ENCODE measurements around the gene TAOK2.

GRCh38 chr16:29926711-29927052 is 47.0 kb upstream of the TAOK2 start:
- TF ChIP-seq IRF9 (CRISPR knock-in tag; IDR thresholded peaks at IDR 0.05; ENCODE audit: borderline replicate concordance) (no peak; the same call in 1 of the 2 replicates), TBX2 (CRISPR knock-in tag; IDR thresholded peaks at IDR 0.05; ENCODE audit: borderline replicate concordance) (no peak; the same call in 1 of the 2 replicates), CTCF (CRISPR knock-in tag; IDR thresholded peaks at IDR 0.05) (peak; percentile 24; the same call in 1 of the 2 replicates), ZFYVE20 (CRISPR knock-in tag; IDR thresholded peaks at IDR 0.05; ENCODE audit: borderline replicate concordance, low read depth) (no peak), KMT2B (CRISPR knock-in tag; IDR thresholded peaks at IDR 0.05) (no peak), FOXA3 (CRISPR knock-in tag; IDR thresholded peaks at IDR 0.05) (no peak), ZBTB1 (CRISPR knock-in tag; IDR thresholded peaks at IDR 0.05; ENCODE audit: borderline replicate concordance) (no peak), HMGXB4 (CRISPR knock-in tag; IDR thresholded peaks at IDR 0.05; ENCODE audit: borderline replicate concordance in 1 of 2, low read depth in 1 of 2) (0 out of 4 replicates have a peak, but pooled peaks of 1 of the 2 experiments have one; percentile 34), TEF (CRISPR knock-in tag; IDR thresholded peaks at IDR 0.05) (no peak), TOE1 (CRISPR knock-in tag; IDR thresholded peaks at IDR 0.05) (no peak)
- TF ChIP-seq, protein P1, sequence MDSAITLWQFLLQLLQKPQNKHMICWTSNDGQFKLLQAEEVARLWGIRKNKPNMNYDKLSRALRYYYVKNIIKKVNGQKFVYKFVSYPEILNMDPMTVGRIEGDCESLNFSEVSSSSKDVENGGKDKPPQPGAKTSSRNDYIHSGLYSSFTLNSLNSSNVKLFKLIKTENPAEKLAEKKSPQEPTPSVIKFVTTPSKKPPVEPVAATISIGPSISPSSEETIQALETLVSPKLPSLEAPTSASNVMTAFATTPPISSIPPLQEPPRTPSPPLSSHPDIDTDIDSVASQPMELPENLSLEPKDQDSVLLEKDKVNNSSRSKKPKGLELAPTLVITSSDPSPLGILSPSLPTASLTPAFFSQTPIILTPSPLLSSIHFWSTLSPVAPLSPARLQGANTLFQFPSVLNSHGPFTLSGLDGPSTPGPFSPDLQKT (CRISPR knock-in tag; IDR thresholded peaks at IDR 0.05; ENCODE audit: borderline replicate concordance) = no peak

All from HepG2 (cell line).